HepG2 (cell line): ENCODE data around the gene PKP4. TPM values are rescaled to one million over a fixed set of nuclear protein-coding genes. Genes with fewer than 3 reads are reported as not detected.

Experiments
- AKNA ChIP-seq: sonication (generic); formaldehyde crosslinking; IDR thresholded peaks from 2 replicates; pipeline ENCODE4 v1.4.0; 2020; ENCODE audit warnings: missing genetic modification reagents, borderline replicate concordance
- ATF7-NPFF ChIP-seq: sonication (generic); formaldehyde crosslinking; IDR thresholded peaks from 2 replicates; pipeline ENCODE4 v1.8.1; 2023; ENCODE audit warnings: mild to moderate bottlenecking, low read depth, missing genetic modification reagents, moderate library complexity
- BRD4 ChIP-seq: sonication (generic); formaldehyde crosslinking; IDR thresholded peaks from 2 replicates; pipeline ENCODE4 v1.4.0; 2020; ENCODE audit warnings: missing genetic modification reagents
- GLI4 ChIP-seq: sonication (generic); formaldehyde crosslinking; IDR thresholded peaks from 2 replicates; pipeline ENCODE4 v1.5.1; 2020; ENCODE audit warnings: missing genetic modification reagents, mild to moderate bottlenecking, moderate library complexity, borderline replicate concordance
- HMGA1 ChIP-seq: sonication (generic); formaldehyde crosslinking; conservative IDR thresholded peaks from 2 replicates; pipeline ENCODE4 v1.4.0; 2020; ENCODE audit warnings: missing genetic modification reagents
- HNRNPK ChIP-seq: fragments of 200-400 bp; formaldehyde crosslinking; IDR thresholded peaks from 2 replicates; pipeline ENCODE4 v1.6.1; 2018; ENCODE audit warnings: low read length, low read depth, moderate library complexity, mild to moderate bottlenecking; ENCODE audit not compliant: poor library complexity, severe bottlenecking
- SSRP1 ChIP-seq: IDR thresholded peaks from 2 replicates; pipeline ENCODE4 v1.6.1; 2016; ENCODE audit warnings: control low read depth
- ZC3H13 ChIP-seq: sonication (generic); formaldehyde crosslinking; IDR thresholded peaks from 2 replicates; pipeline ENCODE4 v1.8.1; 2023; ENCODE audit warnings: mild to moderate bottlenecking, missing genetic modification reagents, moderate library complexity
- ZFP1 ChIP-seq: IDR thresholded peaks from 2 replicates; pipeline ENCODE4 v1.6.1; 2016
- ZNF234 ChIP-seq: sonication (generic); formaldehyde crosslinking; conservative IDR thresholded peaks from 2 replicates; pipeline ENCODE4 v1.5.1; 2020; ENCODE audit warnings: mild to moderate bottlenecking, missing genetic modification reagents
- ZNF335 ChIP-seq: sonication (generic); formaldehyde crosslinking; IDR thresholded peaks from 2 replicates; pipeline ENCODE4 v1.4.0; 2020; ENCODE audit warnings: missing genetic modification reagents
- ZNF484 ChIP-seq: sonication (generic); formaldehyde crosslinking; IDR thresholded peaks from 2 replicates; pipeline ENCODE4 v1.5.1; 2020; ENCODE audit warnings: mild to moderate bottlenecking, low read depth, missing genetic modification reagents, borderline replicate concordance
- ZNF501 ChIP-seq: sonication (generic); formaldehyde crosslinking; IDR thresholded peaks from 2 replicates; pipeline ENCODE4 v1.5.1; 2020; ENCODE audit warnings: mild to moderate bottlenecking, moderate library complexity, missing genetic modification reagents
- ZNF720 ChIP-seq: sonication (generic); formaldehyde crosslinking; IDR thresholded peaks from 2 replicates; pipeline ENCODE4 v1.4.0; 2020; ENCODE audit warnings: missing genetic modification reagents
- ZNF747 ChIP-seq: sonication (generic); formaldehyde crosslinking; IDR thresholded peaks from 2 replicates; pipeline ENCODE4 v1.8.1; 2023; ENCODE audit warnings: missing genetic modification reagents, mild to moderate bottlenecking, borderline replicate concordance
- ZNF878 ChIP-seq: sonication (generic); formaldehyde crosslinking; IDR thresholded peaks from 2 replicates; pipeline ENCODE4 v1.8.1; 2023; ENCODE audit warnings: mild to moderate bottlenecking, missing genetic modification reagents, moderate library complexity
- polyA plus RNA-seq, 8 experiments: library from polyadenylated mRNA; depleted of rRNA in 3 of 8; stranded (reverse) in 7 of 8; unstranded in 1 of 8; fragments of >200 nt; fragmentation: Illumina TruSeq in 4 of 8; extraction: Trizol in 4 of 8; gene quantifications; 2 replicates each; pipeline versions ENCODE4 v1.2.1 to v1.2.3, GENCODE V29; 2011 to 2016; ENCODE audit warnings: low read depth in 4 of 8, missing spikeins in 1 of 8, mixed read lengths in 1 of 8; ENCODE audit not compliant: insufficient read depth in 1 of 8
- total RNA-seq, 5 experiments: library from RNA; depleted of rRNA; stranded (reverse); fragments of >200 nt; fragmentation: Illumina TruSeq; extraction: Trizol; gene quantifications; 2 replicates each; pipeline ENCODE4 v1.2.3, GENCODE V29; 2016; ENCODE audit warnings: low read depth in 1 of 5
- TF ChIP-seq, protein P1 (sequence below): sonication (generic); formaldehyde crosslinking; IDR thresholded peaks from 2 replicates; pipeline ENCODE4 v1.9.0; 2021; ENCODE audit warnings: missing genetic modification reagents, mild to moderate bottlenecking, borderline replicate concordance

Gene PKP4
- total and polyA plus RNA-seq, 2 of the 13 experiments (the other 11 are each of a cell fraction or from before 2014, with no cell fraction given), result 80.9 to 90.5 TPM

DNA sequence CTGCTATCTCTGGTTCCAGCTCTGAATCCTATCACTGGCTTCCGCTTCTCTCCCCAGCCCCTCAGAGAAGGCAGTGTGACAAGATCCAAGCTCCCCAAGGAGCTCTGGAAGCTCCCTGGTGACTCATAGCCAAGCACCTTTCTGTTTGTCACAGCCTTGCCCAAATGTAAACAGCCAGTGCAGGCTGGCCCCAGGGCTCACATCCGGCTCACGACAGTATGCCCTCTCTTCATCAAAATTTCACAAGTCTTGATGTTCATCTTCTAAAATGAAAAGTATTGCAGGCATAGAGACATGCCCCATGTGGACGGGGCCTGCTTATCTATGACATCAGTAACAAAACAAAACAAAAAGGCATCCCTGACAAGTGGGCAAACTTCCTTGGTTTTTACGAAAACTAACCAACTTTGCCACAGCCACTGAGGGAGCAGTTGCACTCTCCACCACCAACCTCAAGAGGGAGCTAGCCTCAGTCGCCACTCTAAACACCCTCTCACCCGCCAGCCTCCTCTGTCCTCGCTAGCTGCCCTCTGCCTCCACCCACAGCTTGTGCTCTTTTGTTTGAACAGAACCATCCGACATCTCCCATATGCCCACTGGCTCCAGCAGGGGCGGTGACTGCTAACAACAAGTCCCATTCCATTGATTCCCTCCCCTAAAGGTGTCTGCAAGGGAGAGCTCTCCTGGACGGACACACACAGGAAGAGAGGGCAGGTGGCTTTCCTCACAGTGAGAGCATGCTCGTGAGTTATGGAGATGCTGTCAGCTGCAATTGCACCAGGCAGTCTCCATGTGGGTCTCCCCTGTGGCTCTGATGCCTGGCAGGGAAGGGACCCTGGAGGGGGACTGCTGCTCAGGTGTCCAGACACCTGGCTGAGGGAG lies 267.4 kb downstream of the PKP4 start (continued):
- no peak for TF ChIP-seq AKNA (CRISPR knock-in tag)
- no peak for TF ChIP-seq ZFP1 (CRISPR knock-in tag)
- no peak; the same call in 1 of the 2 replicates for TF ChIP-seq ZNF335 (CRISPR knock-in tag)
- no peak for TF ChIP-seq BRD4
- TF ChIP-seq ZC3H13, result no peak
- TF ChIP-seq ATF7-NPFF (CRISPR knock-in tag), result no peak
- no peak for TF ChIP-seq ZNF234 (CRISPR knock-in tag)
- no peak for TF ChIP-seq HNRNPK
- no peak for TF ChIP-seq ZNF484
- TF ChIP-seq SSRP1 (CRISPR knock-in tag), result no peak; the same call in 1 of the 2 replicates
- TF ChIP-seq ZNF747 (CRISPR knock-in tag), result no peak
- no peak for TF ChIP-seq ZNF501 (CRISPR knock-in tag)
- TF ChIP-seq HMGA1, result no peak
- no peak for TF ChIP-seq ZNF878 (CRISPR knock-in tag)
- no peak for TF ChIP-seq ZNF720 (CRISPR knock-in tag)
- TF ChIP-seq, protein P1, sequence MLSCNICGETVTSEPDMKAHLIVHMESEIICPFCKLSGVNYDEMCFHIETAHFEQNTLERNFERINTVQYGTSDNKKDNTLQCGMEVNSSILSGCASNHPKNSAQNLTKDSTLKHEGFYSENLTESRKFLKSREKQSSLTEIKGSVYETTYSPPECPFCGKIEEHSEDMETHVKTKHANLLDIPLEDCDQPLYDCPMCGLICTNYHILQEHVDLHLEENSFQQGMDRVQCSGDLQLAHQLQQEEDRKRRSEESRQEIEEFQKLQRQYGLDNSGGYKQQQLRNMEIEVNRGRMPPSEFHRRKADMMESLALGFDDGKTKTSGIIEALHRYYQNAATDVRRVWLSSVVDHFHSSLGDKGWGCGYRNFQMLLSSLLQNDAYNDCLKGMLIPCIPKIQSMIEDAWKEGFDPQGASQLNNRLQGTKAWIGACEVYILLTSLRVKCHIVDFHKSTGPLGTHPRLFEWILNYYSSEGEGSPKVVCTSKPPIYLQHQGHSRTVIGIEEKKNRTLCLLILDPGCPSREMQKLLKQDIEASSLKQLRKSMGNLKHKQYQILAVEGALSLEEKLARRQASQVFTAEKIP (CRISPR knock-in tag), result no peak
- TF ChIP-seq GLI4 (CRISPR knock-in tag), result no peak
